ENCODE measurements around the gene CTF1.
"Not testable (repeated sequence)": the region's sequence is repeated elsewhere in the genome, so short reads cannot be mapped to it uniquely, and the experiment has no call there.

CTF1 gene

GRCh38 chr16:30896261-30896888, at the start of gene CTF1:
CTF1 (plus strand) TSS chr16:30896614; CDS start chr16:30896644, 30 bp downstream.
- no peak for DNase-seq

GRCh38 chr16:30846649-30847402, 49.6 kb upstream of the CTF1 start:
- no peak for DNase-seq

- DNase-seq: no peak
Observed at GRCh38 chr16:30850246-30850645, 46.2 kb upstream of the CTF1 start.

GRCh38 chr16:30853758-30854157, 42.7 kb upstream of the CTF1 start:
- no peak for DNase-seq

GRCh38 chr16:30858111-30858495, 38.3 kb upstream of the CTF1 start:
- DNase-seq: no peak

GRCh38 chr16:30858829-30859423, 37.5 kb upstream of the CTF1 start:
- no peak for DNase-seq

- not testable (repeated sequence) for DNase-seq
Observed at GRCh38 chr16:30860729-30861128, 35.7 kb upstream of the CTF1 start.

- DNase-seq: not testable (repeated sequence)
Observed at GRCh38 chr16:30863178-30863577, 33.2 kb upstream of the CTF1 start.

GRCh38 chr16:30866031-30866430, 30.4 kb upstream of the CTF1 start:
- no peak for DNase-seq

- DNase-seq: no peak
Observed at GRCh38 chr16:30867747-30868146, 28.7 kb upstream of the CTF1 start.

GRCh38 chr16:30870904-30871303, 25.5 kb upstream of the CTF1 start:
- DNase-seq: no peak

GRCh38 chr16:30874244-30874820, 22.1 kb upstream of the CTF1 start:
- no peak for DNase-seq

- DNase-seq: peak; percentile 88
Observed at GRCh38 chr16:30874821-30875717, 21.3 kb upstream of the CTF1 start.

- DNase-seq: peak; percentile 40
Observed at GRCh38 chr16:30875871-30876801, 20.3 kb upstream of the CTF1 start.

GRCh38 chr16:30876867-30877266, 19.5 kb upstream of the CTF1 start:
- no peak for DNase-seq

- no peak for DNase-seq
Observed at GRCh38 chr16:30882429-30883310, 13.7 kb upstream of the CTF1 start.

- no peak for DNase-seq
Observed at GRCh38 chr16:30884760-30885159, 11.7 kb upstream of the CTF1 start.

- no peak for DNase-seq
Observed at GRCh38 chr16:30885196-30885595, 11.2 kb upstream of the CTF1 start.

GRCh38 chr16:30886145-30886544, 10.3 kb upstream of the CTF1 start:
- DNase-seq: no peak

GRCh38 chr16:30887927-30888326, 8.5 kb upstream of the CTF1 start:
- DNase-seq: no peak

Measured in NCI-H1092 treated with DMSO at 0.1 percent for 48 hours (cell line).